Endothelial cell of umbilical vein (primary cell): ENCODE results near the gene NGFR.

Source experiments
- EZH2 ChIP-seq: IDR thresholded peaks from 2 replicates; pipeline ENCODE4 v1.6.1; 2012; ENCODE audit warnings: borderline replicate concordance, low read depth, mild to moderate bottlenecking, moderate library complexity, low read length, inconsistent platforms; ENCODE audit not compliant: severe bottlenecking
- FOS ChIP-seq: IDR thresholded peaks from 2 replicates; pipeline ENCODE4 v1.6.1; 2011; ENCODE audit warnings: mild to moderate bottlenecking, low read length, moderate library complexity, borderline replicate concordance; ENCODE audit not compliant: insufficient read depth
- GATA2 ChIP-seq: IDR thresholded peaks from 2 replicates; pipeline ENCODE4 v1.7.0; 2011; ENCODE audit warnings: low read depth, mild to moderate bottlenecking, moderate library complexity, mixed read lengths, low read length; ENCODE audit not compliant: insufficient read length, insufficient read depth
- JUN ChIP-seq: IDR thresholded peaks from 2 replicates; pipeline ENCODE4 v1.6.1; 2011; ENCODE audit warnings: borderline replicate concordance, low read depth; ENCODE audit not compliant: insufficient read length, insufficient read depth
- MYC ChIP-seq: IDR thresholded peaks from one replicate; pipeline ENCODE4 v1.6.1; 2011; ENCODE audit warnings: mild to moderate bottlenecking, low read depth, low read length
- POLR2A ChIP-seq: IDR thresholded peaks from 2 replicates; pipeline ENCODE4 v1.6.1; 2012; ENCODE audit warnings: low read depth, mild to moderate bottlenecking, control low read depth, low read length
- POLR2AphosphoS5 ChIP-seq: IDR thresholded peaks from 2 replicates; pipeline ENCODE4 v1.6.1; 2012; ENCODE audit warnings: low read depth, mild to moderate bottlenecking, control low read depth, low read length, moderate library complexity; ENCODE audit not compliant: insufficient read depth
- TF ChIP-seq, protein P1 (sequence below), 2 donors: IDR thresholded peaks; 1 replicate in 1 of 2; 2 replicates in 1 of 2; pipeline ENCODE4 v1.5.1; 2011; ENCODE audit warnings: low read length in 2 of 2, mild to moderate bottlenecking in 2 of 2, moderate library complexity in 2 of 2, control low read depth in 1 of 2, inconsistent platforms in 1 of 2, low read depth in 1 of 2; ENCODE audit not compliant: insufficient read depth in 1 of 2; ENCODE audit errors: extremely low read depth in 1 of 2
- TF ChIP-seq, protein P2 (sequence below): IDR thresholded peaks from 2 replicates; pipeline ENCODE4 v1.6.1; 2011; ENCODE audit not compliant: insufficient read depth, insufficient read length

DNA sequence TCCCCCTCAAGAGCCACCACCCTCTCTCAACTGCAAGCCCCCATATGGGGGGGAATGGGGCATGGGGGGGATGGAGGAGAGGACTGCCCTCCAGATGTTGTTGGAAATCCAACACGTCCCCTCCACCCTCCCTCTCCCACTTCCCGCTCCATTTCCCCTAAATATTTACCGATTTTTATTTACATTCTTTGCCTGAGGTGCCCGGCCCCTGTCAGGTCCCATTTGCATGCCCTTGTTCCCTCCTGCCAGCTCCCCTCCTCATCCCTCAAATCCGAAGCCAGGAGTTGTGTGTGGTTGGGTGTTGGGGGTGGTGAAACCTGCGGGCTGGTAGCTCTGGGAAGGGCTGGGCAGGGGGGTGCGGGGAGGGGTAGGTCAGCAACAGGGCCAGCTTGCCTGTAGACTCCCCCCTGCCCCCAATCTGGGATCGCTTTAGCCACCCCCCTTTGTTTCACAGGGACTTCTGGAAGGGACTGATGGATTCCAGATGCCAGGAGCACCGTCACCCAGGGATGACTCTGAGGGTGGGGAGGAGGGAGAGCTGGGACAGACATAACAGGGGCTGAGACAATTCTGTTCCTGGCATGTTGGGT, 39.7 kb upstream of the NGFR start:
- TF ChIP-seq, protein P1, sequence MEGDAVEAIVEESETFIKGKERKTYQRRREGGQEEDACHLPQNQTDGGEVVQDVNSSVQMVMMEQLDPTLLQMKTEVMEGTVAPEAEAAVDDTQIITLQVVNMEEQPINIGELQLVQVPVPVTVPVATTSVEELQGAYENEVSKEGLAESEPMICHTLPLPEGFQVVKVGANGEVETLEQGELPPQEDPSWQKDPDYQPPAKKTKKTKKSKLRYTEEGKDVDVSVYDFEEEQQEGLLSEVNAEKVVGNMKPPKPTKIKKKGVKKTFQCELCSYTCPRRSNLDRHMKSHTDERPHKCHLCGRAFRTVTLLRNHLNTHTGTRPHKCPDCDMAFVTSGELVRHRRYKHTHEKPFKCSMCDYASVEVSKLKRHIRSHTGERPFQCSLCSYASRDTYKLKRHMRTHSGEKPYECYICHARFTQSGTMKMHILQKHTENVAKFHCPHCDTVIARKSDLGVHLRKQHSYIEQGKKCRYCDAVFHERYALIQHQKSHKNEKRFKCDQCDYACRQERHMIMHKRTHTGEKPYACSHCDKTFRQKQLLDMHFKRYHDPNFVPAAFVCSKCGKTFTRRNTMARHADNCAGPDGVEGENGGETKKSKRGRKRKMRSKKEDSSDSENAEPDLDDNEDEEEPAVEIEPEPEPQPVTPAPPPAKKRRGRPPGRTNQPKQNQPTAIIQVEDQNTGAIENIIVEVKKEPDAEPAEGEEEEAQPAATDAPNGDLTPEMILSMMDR (IDR thresholded peaks at IDR 0.05; ENCODE audit: extremely low read depth in 1 of 2, insufficient read depth in 1 of 2, low read depth in 1 of 2, low read length in 2 of 2): no peak
- no peak for TF ChIP-seq POLR2A
- no peak for TF ChIP-seq EZH2
- TF ChIP-seq POLR2AphosphoS5: no peak
- TF ChIP-seq, protein P2, sequence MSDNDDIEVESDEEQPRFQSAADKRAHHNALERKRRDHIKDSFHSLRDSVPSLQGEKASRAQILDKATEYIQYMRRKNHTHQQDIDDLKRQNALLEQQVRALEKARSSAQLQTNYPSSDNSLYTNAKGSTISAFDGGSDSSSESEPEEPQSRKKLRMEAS: no peak
- no peak for TF ChIP-seq JUN
- TF ChIP-seq MYC: no peak
- no peak for TF ChIP-seq FOS
- no peak for TF ChIP-seq GATA2
